Measurements from ENCODE around the gene ASL. TPM values are rescaled to one million over a fixed set of nuclear protein-coding genes. Genes with fewer than 3 reads are reported as not detected.
"Not testable (repeated sequence)": the region's sequence is repeated elsewhere in the genome, so short reads cannot be mapped to it uniquely, and the experiment has no call there.

Gene ASL
- total RNA-seq (10 to 100 TPM; 10.1 to 17.0 (median 12.8) TPM), polyA plus RNA-seq (10 to 100 TPM; 14.1 to 27.5 TPM)
- long read RNA-seq, donor 1, transcript ASL-205 (16 exons, 1,622 nt) = major isoform, 7 of 24 reads
- long read RNA-seq, donor 1, partial matches to known transcripts = 7 of 24 reads
- long read RNA-seq, donor 1, other reads (novel, unspliced or antisense) = 4 of 24 reads
- long read RNA-seq, donor 2, transcript ASL-205 (16 exons, 1,622 nt) = major isoform, 10 of 27 reads
- long read RNA-seq, donor 2, transcript ASL-201 (17 exons, 2,143 nt) = minor isoform, 5 of 27 reads
- long read RNA-seq, donor 2, partial matches to known transcripts = 3 of 27 reads
- long read RNA-seq, donor 2, other reads (novel, unspliced or antisense) = 6 of 27 reads
- long read RNA-seq, donor 3, transcript ASL-205 (16 exons, 1,622 nt) = major isoform, 28 of 50 reads
- long read RNA-seq, donor 3, transcript ASL-203 (15 exons, 1,765 nt) = minor isoform, 6 of 50 reads
- long read RNA-seq, donor 3, partial matches to known transcripts = 3 of 50 reads
- long read RNA-seq, donor 3, other reads (novel, unspliced or antisense) = 10 of 50 reads

GRCh38 chr7:66075590-66076461 is at the start of gene ASL:
TSS of gene ASL (plus strand) at chr7:66075819. CDS start at chr7:66076082, 263 bp downstream.
- Histone ChIP-seq H3K27me3 (no peaks in the 10 kb centered on the region), H3K36me3 (peaks cover 0 to 17% (median 0%) of the 10 kb centered on the region in 9 donors), H3K9me3 (no peaks in the 10 kb centered on the region), H3K4me3 (peak within 1 kb of the TSS; percentile 49 to 94 (median 78)), H3K4me1 (peaks cover 0 to 28% (median 15%) of the 10 kb centered on the region in 9 donors), H3K27ac (peak within 1 kb of the TSS in 9 of 10 donors; percentile 69 to 91 (median 73))
- ATAC-seq = peak; percentile 99 to 100 (median 100)
- peak; percentile 93 to 95 for DNase-seq
- no peak for TF ChIP-seq CTCF (IDR thresholded peaks at IDR 0.05)
- WGBS, 2 donors = 1% methylated on average over 67 of the region's 67 CpGs
- intact Hi-C loops (cut with DNase I) = loop anchor here in 3 of 10 donors (5.0 to 10.0 kb wide), 3 partner anchors 36 to 91 kb away; partner anchors contain the start of genes CRCP (in 1 of the 3) and GUSB (in 1 of the 3)

GRCh38 chr7:66028342-66028741 is 47.3 kb upstream of the ASL start:
- H3K36me3 ChIP-seq; H3K27me3 ChIP-seq; H3K4me3 ChIP-seq; intact Hi-C loops (cut with DNase I); DNase-seq; H3K9me3 ChIP-seq; ATAC-seq: not testable (repeated sequence)
- Histone ChIP-seq H3K27ac (peak overlapping the region in 1 of 10 donors; percentile 3), H3K4me1 (peaks cover 0 to 16% (median 0%) of the 10 kb centered on the region in 9 donors)
- WGBS, 2 donors = 51 to 53% methylated on average over 3 of the region's 3 CpGs

GRCh38 chr7:66033471-66034385 is 41.9 kb upstream of the ASL start:
- 74 to 79% methylated on average over 7 of the region's 7 CpGs for WGBS, 2 donors
- Histone ChIP-seq H3K36me3 (no peaks in the 10 kb centered on the region), H3K4me1 (peaks cover 0 to 8% (median 0%) of the 10 kb centered on the region in 9 donors), H3K4me3 (no peak overlapping the region), H3K27me3 (no peaks in the 10 kb centered on the region), H3K27ac (no peak overlapping the region), H3K9me3 (no peaks in the 10 kb centered on the region)
- no peak for TF ChIP-seq CTCF (IDR thresholded peaks at IDR 0.05)
- intact Hi-C loops (cut with DNase I) = no loop called here
- DNase-seq (no peak), ATAC-seq (no peak)

- H3K27me3 ChIP-seq; H3K9me3 ChIP-seq; H3K36me3 ChIP-seq; intact Hi-C loops (cut with DNase I); H3K4me1 ChIP-seq; ATAC-seq; H3K4me3 ChIP-seq; DNase-seq; H3K27ac ChIP-seq: not testable (repeated sequence)
- 25 to 35% methylated on average over 1 of the region's 1 CpG for WGBS, 2 donors
These were observed 41.1 kb upstream of the ASL start for GRCh38 chr7:66034436-66035010.
